NCI-H748 treated with DMSO at 0.1 percent for 48 hours (cell line): Measurements from ENCODE around the gene C2orf81.
A peak's percentile ranks its signal among the peaks of the same experiment; 100 is the strongest.

Experiments used
- DNase-seq: peaks from one replicate; lab custom pipeline; 2025; lab: John Stamatoyannopoulos, UW

C2orf81 gene

GRCh38 chr2:74390606-74391005, 30.8 kb downstream of the C2orf81 start:
- peak; percentile 17 for DNase-seq

DNA sequence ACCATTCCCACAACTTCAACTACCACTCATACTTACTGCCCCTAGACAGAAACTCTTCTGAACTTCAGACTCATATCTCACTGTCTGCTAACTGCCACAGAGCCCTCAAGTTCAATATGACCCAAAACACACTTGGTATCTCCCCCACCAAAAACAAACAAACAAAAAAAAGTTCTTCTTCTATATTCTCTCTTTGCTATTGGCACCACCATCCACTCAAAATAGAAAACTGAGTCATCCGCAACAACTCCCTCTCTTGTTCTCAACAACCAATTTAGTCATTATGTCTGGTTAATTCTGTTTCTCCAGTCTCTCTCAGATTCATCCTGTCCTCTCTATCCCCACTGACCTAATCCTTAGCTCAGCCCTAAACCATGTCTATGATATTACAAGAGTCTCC, 34.1 kb downstream of the C2orf81 start:
- DNase-seq, result no peak

DNA sequence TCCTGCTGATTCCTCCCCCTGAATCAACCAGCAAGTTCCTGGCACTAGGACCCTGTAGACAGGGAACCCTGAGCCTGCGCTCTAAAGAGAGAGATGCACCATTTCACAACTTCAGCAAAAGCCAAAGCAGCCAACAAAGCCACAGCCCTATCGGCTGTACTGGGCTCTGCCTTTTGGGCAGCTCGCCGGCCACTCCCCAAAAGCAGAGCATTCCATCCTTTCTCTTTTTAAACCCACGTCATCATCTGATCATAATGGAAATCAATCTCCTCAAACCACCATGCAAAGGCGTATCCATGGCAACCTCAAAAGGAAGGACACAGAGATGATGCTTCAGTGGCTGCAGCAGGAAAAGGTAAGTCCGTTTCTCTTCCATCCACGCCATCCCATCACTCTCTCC, 36.0 kb downstream of the C2orf81 start:
- DNase-seq, result no peak

DNA sequence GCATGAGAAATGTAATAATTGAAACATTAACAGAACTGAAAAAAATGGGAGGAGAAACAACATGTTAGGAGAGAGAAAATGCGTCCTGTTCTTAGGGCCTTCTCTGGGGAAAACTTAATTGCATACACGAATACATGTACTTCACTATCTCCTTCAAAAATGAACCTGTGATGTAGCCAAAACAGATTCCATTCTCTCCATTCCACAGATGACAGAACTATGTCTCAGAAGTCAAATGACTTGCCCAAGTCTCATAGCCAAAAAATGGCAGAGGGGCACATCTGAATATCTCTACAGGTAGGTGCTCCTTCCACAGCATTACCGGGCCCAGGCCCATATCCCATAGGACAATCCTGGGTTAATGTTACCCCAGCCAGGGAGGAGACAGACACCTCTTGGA, 37.4 kb downstream of the C2orf81 start:
- DNase-seq, result no peak

DNA sequence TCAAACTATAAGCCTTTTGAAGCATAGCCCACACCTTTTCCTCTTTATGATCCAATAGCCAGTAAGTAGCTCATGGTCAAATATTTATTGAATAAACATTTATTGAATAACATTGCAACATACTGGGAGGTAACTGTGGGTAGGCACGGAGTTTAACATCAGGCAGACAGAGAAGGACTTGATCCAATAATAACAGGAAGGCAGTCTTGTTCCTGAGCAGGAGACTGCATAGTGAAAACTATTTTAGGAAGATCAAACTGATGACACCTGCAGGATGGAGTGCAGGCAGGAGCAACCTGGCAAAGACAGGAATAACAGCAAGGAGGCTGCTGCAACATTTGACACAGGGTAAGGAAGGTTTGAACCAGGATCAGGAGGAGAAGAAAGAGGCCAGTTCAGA, 38.2 kb downstream of the C2orf81 start:
- DNase-seq, result no peak

GRCh38 chr2:74381751-74382150, 39.7 kb downstream of the C2orf81 start:
- DNase-seq, result no peak

DNA sequence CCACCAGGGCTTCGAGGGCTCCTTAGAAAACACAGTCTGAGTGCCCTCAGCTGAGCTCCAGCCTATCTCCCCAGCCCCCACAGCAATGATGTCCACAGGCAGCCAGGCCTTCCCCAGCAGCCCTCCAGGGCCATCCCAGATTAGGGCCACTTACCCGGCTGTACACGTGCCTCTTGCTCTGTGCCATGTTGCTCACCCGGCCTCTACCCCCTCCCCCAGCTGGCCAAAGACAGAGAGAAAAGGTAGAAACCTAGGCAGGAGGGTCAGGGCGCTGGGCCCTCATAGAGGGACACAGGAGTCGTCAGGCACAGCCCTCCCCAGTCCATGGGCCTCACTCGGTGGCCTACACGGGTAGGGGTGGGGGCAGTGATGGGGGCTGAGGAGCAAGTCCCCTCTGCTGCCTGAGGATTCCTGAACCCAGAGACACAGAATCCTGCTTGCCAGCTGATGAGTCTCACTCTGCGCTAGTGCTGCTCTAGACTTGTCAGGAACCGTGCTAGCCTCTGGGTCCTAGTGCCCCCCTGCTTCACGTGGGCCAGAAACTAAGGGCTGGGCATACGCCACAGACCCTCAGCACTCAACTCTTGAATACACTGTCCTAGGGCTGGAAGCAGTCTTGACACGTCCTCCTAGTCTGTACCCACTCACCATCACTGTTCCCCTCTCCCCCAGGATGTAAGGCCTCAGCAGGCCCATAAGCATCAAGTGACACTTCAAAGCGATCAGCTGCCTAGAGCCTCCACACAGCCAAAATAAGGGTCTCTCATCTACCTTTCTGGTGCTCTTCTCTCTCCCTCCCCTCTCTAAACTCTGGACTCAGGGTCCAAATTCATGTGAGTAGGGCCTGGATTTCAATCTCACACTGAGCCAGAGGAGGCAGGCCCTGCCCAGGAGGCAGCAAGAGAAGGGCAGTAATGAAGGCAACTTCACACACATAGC, 41.3 kb downstream of the C2orf81 start, which contains the start of gene DCTN1:
TSS of gene DCTN1 (minus strand) at position 461 of the 939 bp plus-strand sequence. CDS start at position 187, 274 bp downstream.
- no peak for DNase-seq

- DNase-seq, result no peak
These were observed 43.4 kb downstream of the C2orf81 start for GRCh38 chr2:74378007-74378406.

DNA sequence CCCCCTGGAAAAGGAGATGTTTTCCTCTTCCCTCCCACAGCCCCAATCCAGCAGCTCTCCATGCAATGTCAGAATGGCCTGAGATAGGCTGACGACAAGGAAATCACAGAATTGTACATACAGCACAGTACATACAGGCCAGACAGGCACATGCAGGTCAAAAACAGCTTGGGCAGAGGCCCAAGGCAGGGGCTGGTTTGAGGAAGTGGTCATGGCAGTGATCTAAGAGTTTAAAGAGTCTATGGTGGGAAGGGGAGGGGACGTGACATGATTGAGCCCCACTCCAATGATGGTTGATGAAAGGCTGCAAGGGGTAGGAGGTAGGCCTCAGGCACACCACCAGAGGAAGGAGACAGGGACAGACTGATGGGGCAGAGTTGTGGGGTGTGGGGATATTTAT, 45.6 kb downstream of the C2orf81 start:
- no peak for DNase-seq

DNA sequence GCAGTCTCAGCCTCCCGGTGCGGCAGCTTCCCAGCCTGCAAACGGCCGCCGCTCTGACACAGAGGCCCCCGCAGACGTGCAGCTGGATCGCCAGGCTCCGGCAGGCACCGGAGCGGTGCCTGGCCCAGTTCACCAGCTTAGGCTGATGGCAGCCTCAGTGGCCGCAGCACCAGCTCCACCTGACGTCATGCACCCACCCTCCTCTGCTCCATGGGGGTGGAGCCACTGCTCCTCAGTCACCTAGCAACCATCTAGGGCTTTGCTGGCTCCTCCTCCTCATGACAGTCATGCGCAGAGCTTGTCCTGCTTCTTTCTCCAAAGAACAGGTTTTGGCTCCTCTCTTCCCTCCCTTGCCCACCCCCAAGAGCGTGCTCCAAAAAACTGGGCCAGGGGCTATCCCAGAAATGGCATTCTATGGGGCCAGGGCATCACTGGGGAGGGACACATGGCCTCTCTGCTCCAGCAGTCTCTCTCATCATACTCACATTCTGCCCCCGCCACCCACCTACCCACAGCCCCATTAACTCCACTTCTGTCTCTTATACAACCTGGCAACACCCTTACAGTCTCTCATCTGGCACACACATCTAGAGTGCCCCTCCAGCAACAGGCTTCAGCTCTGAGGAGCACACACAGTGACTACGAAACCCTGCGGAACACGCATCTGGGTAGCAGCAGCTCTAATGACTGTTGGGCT, 46.8 kb downstream of the C2orf81 start:
- DNase-seq, result peak; percentile 63

DNA sequence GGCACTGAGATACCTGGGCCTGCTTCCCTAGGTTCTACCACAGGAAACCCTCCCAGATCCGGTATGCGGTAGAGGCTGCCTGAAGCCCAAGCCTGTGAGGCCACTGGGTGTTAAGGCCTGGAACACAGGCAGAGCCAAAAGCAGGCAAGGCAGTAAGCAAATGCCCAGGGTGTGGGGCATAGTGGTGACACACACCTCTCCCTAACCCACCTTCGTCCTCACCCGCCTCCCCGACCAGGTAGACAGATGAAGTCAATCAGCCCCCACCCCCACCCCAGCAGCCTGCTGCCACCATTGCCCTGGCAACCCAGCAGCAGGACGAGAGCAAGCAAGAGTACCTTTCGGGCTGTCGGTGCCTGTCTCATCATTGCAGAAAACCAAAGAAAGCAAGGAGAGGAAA, 47.4 kb downstream of the C2orf81 start:
- DNase-seq, result no peak

DNA sequence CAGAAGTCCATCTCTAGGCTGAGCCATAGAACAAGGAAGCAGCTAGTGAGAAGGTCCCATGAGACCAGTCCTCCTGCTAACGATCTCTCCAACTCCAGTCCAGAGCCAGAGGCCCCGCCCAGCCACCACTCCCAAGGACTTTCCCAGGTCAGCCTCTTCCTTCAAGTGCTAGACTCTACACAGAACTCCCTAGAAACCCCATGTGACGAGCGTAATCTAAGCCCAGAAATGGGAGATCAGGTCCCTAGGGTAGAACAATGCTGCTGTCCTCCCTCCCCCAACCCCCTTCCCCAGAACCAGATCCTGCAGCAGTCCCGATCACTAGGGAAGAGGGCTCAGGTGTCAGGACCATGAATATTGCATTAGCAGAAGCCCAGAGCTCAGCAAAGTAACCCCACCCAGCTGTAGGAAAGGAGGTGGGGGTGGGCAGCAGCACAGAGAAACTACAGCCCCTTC, 48.2 kb downstream of the C2orf81 start:
- no peak for DNase-seq

- DNase-seq, result no peak
These were observed 48.7 kb downstream of the C2orf81 start for GRCh38 chr2:74372674-74373073.

DNA sequence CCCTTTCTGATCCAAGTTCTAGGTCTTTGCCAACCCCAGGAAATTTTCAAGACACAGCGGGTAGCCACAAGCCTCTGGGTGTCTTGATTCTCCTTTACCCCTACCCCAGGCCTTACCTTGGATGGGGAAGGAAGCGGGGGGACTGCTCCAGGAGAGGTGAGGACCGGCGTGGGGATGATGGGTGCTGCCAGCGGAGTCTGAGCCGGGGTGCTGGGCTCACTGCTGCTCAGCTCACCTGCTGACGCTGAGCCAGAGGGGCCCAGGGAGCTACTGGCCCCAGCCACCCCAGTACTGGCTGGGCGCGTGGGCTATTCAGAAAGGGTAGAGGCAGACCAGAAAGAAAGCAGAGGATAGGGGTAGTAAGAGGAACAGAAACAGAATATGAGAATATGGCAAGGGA, 50.0 kb downstream of the C2orf81 start:
- DNase-seq, result no peak

DNA sequence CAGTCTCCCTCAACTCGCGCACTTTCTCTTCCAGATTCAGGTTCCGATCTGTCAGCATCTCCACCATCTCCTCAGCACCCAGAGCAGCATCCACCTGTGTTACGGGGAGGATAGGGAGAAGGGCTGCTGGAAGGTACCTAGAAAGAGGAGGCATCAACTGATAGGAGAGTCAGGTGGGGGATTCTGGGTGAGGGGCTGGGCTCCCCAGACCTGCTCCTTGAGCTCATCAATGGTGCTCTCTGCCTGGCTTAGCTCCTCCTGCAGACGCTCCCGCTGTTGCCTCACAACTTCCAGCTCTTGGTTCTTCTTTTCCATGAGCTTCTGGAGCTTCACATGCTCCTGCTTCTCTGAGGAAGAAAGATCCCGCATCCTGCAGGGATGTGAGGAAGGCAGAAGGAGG, 51.4 kb downstream of the C2orf81 start:
- no peak for DNase-seq

- DNase-seq, result no peak
These were observed 52.9 kb downstream of the C2orf81 start for GRCh38 chr2:74368499-74368898.

- DNase-seq, result no peak
These were observed 53.6 kb downstream of the C2orf81 start for GRCh38 chr2:74367789-74368188.

- no peak for DNase-seq
These were observed 55.4 kb downstream of the C2orf81 start for GRCh38 chr2:74366036-74366435.

- no peak for DNase-seq
These were observed 56.6 kb downstream of the C2orf81 start for GRCh38 chr2:74364533-74365505.
